DND-41 (cell line): Measurements from ENCODE around the gene STK32C.

Experiments
- ATAC-seq: fragments of 200-7000 bp; cut with Tn5 transposase; 3 replicates; pipeline ENCODE4 v1.9.1; 2021; ENCODE audit warnings: low read depth; ENCODE audit not compliant: insufficient read depth
- DNase-seq: peaks from one replicate; pipeline ENCODE4 v3.0.0-alpha.2; 2020
- H2AFZ ChIP-seq: 2 replicates; pipeline ENCODE4 v1.6.0; 2012; ENCODE audit warnings: low read depth, low read length
- H3K27ac ChIP-seq: 2 replicates; pipeline ENCODE4 v1.5.1; 2012; ENCODE audit warnings: low read length, inconsistent platforms
- H3K27me3 ChIP-seq: fragments of 200-600 bp; sonication (generic); 2 replicates; pipeline ENCODE4 v1.6.0; 2012; ENCODE audit warnings: low read length, mild to moderate bottlenecking, inconsistent platforms; ENCODE audit not compliant: insufficient read depth, poor library complexity
- H3K36me3 ChIP-seq: 2 replicates; pipeline ENCODE4 v1.5.1; 2012; ENCODE audit warnings: low read length, inconsistent platforms; ENCODE audit not compliant: insufficient read depth
- H3K4me1 ChIP-seq: 2 replicates; pipeline ENCODE4 v1.5.1; 2012; ENCODE audit warnings: mild to moderate bottlenecking, low read length; ENCODE audit not compliant: insufficient read depth
- H3K4me2 ChIP-seq: 2 replicates; pipeline ENCODE4 v1.6.0; 2012; ENCODE audit warnings: mild to moderate bottlenecking, moderate library complexity, low read length, inconsistent platforms; ENCODE audit not compliant: insufficient read depth
- H3K4me3 ChIP-seq, 2 experiments: fragments of 200-600 bp in 1 of 2; shearing (Covaris generic) in 1 of 2; 2 replicates each; pipeline ENCODE4 v1.5.1; 2012 to 2016; ENCODE audit warnings: inconsistent platforms in 2 of 2, low read length in 2 of 2, mild to moderate bottlenecking in 2 of 2, low read depth in 1 of 2, moderate library complexity in 1 of 2
- H3K79me2 ChIP-seq: 2 replicates; pipeline ENCODE4 v1.6.0; 2012; ENCODE audit warnings: low read length, inconsistent platforms; ENCODE audit not compliant: insufficient read depth
- H3K9ac ChIP-seq: 2 replicates; pipeline ENCODE4 v1.6.0; 2012; ENCODE audit warnings: low read depth, mild to moderate bottlenecking, inconsistent platforms, low read length, moderate library complexity
- H3K9me3 ChIP-seq: 2 replicates; pipeline ENCODE4 v1.5.1; 2012; ENCODE audit warnings: low read length, moderate library complexity, mild to moderate bottlenecking, inconsistent platforms; ENCODE audit not compliant: insufficient read depth, severe bottlenecking
- H4K20me1 ChIP-seq: 2 replicates; pipeline ENCODE4 v1.6.0; 2012; ENCODE audit warnings: low read length; ENCODE audit not compliant: insufficient read depth
- EZH2 ChIP-seq: IDR thresholded peaks from 3 replicates; pipeline ENCODE4 v1.6.1; 2012; ENCODE audit warnings: borderline replicate concordance, low read depth, mild to moderate bottlenecking, moderate library complexity, low read length, inconsistent platforms; ENCODE audit not compliant: severe bottlenecking
- TF ChIP-seq, protein P1 (sequence below): IDR thresholded peaks from 2 replicates; pipeline ENCODE4 v1.5.1; 2012; ENCODE audit warnings: borderline replicate concordance, low read length, moderate library complexity, mild to moderate bottlenecking; ENCODE audit not compliant: poor library complexity, severe bottlenecking; ENCODE audit errors: extremely low read depth

STK32C gene

DNA sequence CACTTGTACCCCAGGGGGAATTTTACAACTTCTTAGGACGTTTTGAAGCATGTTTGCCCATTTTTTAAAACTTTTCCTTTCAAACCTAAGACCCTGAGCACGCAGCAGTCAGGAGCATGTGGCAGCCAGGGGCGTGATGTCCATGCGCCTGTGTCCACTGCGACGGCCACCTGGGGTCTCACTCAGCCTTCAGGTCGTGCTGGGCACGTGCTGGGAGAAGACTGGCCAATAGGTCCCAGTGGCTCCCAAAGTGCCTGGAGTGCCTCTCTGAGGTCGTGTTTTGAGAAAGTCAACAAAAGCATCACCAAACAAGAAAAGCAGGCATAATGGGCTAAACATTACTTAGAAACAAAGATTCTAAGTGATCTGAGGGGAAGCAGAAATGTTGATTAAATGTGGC is 39.1 kb upstream of the STK32C start:
- TF ChIP-seq EZH2: no peak
- TF ChIP-seq, protein P1, sequence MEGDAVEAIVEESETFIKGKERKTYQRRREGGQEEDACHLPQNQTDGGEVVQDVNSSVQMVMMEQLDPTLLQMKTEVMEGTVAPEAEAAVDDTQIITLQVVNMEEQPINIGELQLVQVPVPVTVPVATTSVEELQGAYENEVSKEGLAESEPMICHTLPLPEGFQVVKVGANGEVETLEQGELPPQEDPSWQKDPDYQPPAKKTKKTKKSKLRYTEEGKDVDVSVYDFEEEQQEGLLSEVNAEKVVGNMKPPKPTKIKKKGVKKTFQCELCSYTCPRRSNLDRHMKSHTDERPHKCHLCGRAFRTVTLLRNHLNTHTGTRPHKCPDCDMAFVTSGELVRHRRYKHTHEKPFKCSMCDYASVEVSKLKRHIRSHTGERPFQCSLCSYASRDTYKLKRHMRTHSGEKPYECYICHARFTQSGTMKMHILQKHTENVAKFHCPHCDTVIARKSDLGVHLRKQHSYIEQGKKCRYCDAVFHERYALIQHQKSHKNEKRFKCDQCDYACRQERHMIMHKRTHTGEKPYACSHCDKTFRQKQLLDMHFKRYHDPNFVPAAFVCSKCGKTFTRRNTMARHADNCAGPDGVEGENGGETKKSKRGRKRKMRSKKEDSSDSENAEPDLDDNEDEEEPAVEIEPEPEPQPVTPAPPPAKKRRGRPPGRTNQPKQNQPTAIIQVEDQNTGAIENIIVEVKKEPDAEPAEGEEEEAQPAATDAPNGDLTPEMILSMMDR: no peak
- no peak overlapping the region for H3K9ac ChIP-seq

DNA sequence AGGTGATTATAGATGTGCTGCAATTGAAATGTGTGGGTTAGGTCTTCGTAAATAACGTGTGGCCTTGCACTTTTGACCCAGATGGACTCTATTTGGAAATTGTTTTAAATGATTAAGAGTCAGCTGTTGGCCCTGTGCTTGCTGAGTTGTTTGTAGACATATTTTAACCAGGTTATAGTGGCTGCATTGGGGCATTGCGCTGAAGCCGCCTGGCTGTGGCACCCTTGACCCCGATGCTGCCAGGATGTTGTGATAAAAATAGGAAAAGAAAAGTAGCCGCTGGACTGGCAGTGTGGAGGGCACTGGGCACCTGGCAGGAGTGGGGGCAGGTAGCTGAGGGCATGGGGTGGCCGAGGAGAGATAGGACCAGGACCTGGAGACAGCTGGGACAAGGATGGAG is 37.6 kb upstream of the STK32C start:
- no peaks in the 10 kb centered on the region for H3K9me3 ChIP-seq
- H2AFZ ChIP-seq: no peak overlapping the region
- H3K36me3 ChIP-seq: peaks cover 9% of the 10 kb centered on the region
- H3K79me2 ChIP-seq: no peaks in the 10 kb centered on the region
- H3K9ac ChIP-seq: no peak overlapping the region
- H3K4me2 ChIP-seq: no peak overlapping the region
- no peaks in the 10 kb centered on the region for H4K20me1 ChIP-seq
- no peak for TF ChIP-seq EZH2
- TF ChIP-seq, protein P1: no peak
- H3K4me3 ChIP-seq: no peak overlapping the region
- DNase-seq: no peak
- no peaks in the 10 kb centered on the region for H3K4me1 ChIP-seq
- H3K27me3 ChIP-seq: no peaks in the 10 kb centered on the region
- H3K27ac ChIP-seq: no peak overlapping the region
- no peak for ATAC-seq

More for the DNA sequence above, 39.1 kb upstream of the STK32C start:
- no peaks in the 10 kb centered on the region for H3K79me2 ChIP-seq
- H3K36me3 ChIP-seq: peaks cover 9% of the 10 kb centered on the region
- no peaks in the 10 kb centered on the region for H3K4me1 ChIP-seq
- no peaks in the 10 kb centered on the region for H4K20me1 ChIP-seq
- no peaks in the 10 kb centered on the region for H3K27me3 ChIP-seq
- no peak overlapping the region for H3K4me2 ChIP-seq
- DNase-seq (no peak), ATAC-seq (no peak)
- H3K27ac ChIP-seq: no peak overlapping the region
- H2AFZ ChIP-seq: no peak overlapping the region
- no peak overlapping the region for H3K4me3 ChIP-seq
- H3K9me3 ChIP-seq: no peaks in the 10 kb centered on the region

DNA sequence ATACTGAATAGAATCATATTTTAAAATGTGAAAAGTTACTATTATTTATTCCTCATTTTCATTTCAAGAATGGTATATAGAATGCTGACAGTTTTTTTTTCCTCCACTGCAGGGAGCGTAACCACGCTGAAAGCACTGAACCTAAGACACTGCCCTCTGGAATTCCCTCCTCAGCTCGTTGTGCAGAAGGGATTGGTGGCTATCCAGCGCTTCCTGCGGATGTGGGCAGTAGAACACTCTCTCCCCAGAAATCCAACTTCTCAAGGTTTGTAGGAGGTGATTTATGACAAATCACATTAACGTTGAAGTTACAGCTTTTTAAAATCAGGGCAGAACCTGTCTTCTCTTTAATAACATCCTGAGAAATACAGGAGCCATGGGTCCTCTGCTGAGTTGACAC is 36.6 kb upstream of the STK32C start:
- Histone ChIP-seq H3K9ac (no peak overlapping the region), H3K36me3 (peaks cover 9% of the 10 kb centered on the region), H3K27me3 (no peaks in the 10 kb centered on the region), H2AFZ (no peak overlapping the region), H3K79me2 (no peaks in the 10 kb centered on the region), H3K4me3 (no peak overlapping the region), H4K20me1 (no peaks in the 10 kb centered on the region), H3K9me3 (no peaks in the 10 kb centered on the region), H3K27ac (no peak overlapping the region), H3K4me2 (no peak overlapping the region), H3K4me1 (no peaks in the 10 kb centered on the region)
- ATAC-seq (no peak), DNase-seq (no peak)
- TF ChIP-seq, protein P1: no peak
- TF ChIP-seq EZH2: no peak

DNA sequence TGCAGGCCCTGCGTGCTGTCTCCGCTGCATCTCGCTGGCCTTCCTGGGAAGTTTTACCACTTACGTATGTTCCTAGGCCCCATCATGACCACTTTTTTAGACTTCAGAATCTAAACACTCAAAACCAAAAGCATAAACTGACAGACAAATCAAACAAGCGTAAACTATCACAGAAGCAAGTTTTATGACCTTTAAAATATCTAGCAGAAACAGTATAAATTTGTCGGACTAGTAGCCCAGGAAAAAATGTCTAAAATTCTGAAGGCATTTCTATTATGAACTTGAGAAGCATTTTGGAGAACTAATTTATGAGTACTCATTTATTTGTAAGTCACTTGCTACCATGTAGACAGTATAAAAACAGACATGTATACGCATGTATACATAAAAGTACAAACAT is 34.8 kb upstream of the STK32C start:
- Histone ChIP-seq H3K9me3 (no peaks in the 10 kb centered on the region), H3K4me1 (no peaks in the 10 kb centered on the region), H3K4me2 (no peak overlapping the region), H4K20me1 (no peaks in the 10 kb centered on the region), H3K9ac (no peak overlapping the region), H3K4me3 (no peak overlapping the region), H3K79me2 (no peaks in the 10 kb centered on the region), H3K36me3 (peaks cover 5% of the 10 kb centered on the region), H2AFZ (no peak overlapping the region), H3K27ac (no peak overlapping the region), H3K27me3 (no peaks in the 10 kb centered on the region)
- no peak for ATAC-seq
- no peak for DNase-seq
- TF ChIP-seq, protein P1: no peak
- TF ChIP-seq EZH2: no peak
